GM21529 (cell line): ENCODE results near the gene BAD.

Experiments used
- ATAC-seq: cut with Tn5 transposase; IDR thresholded peaks from one replicate; pipeline ENCODE4 v1.9.1; 2021; ENCODE audit not compliant: unreplicated experiment

Gene BAD

DNA sequence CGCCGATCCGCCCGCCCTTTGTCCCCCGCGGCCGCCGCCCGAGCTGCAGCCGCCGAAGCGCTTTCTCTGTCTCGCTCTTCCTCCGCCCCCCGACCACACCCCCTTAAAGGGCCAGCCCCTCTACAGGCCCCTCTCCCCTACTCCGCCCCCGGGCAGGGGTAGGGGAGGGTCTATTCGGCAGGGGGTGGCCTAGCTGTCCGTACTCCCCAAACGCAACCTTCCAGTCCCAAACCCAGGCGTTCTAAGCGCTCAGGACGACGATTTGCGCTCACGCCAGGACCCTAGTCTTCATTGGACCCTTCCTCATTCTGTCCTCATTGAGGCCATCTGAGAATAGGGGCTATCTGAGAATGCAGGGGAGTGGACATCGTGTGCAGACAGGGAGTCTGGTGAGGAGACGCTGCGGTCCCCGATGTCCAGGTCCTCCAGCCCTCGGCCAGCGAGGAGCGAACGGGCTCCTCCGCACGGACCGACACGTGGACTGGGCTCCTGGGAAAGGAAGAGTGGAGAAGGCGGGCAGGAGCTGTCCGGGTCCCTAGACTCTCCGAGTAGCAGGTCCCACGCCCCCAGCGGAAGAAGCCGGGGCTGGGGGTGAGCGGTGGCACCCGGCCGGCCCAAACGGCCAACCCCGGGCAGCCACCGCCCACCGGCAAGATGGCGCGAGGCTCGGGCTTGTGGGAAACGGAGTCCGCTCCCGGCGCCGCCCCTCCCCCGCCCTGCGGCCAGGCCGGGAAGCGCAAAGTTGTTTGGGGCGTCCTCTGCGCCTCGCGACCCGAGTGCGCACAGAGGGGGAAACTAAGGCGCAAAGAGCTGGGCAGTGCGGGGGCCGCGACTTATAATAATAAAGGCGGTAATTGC, 37.4 kb downstream of the BAD start, which contains the start of gene PPP1R14B:
Gene PPP1R14B (minus strand): TSS at position 73 of the 858 bp plus-strand sequence. CDS start 270 bp downstream, outside the sequence.
- ATAC-seq: peak; percentile 34

DNA sequence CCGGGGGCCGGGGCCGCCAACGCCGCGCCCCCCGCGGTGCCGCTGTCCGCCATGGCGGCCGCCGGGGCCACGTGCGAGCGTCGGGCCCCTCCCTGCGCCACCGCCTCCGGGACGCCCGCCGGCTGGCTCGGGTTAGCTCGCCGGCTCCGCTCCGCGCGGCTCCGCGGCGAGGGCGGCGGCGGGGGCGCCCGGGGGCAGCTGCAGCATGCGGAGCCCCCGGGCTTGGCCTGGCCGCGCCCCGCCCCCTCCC, 37.9 kb downstream of the BAD start:
- ATAC-seq: peak; percentile 3

DNA sequence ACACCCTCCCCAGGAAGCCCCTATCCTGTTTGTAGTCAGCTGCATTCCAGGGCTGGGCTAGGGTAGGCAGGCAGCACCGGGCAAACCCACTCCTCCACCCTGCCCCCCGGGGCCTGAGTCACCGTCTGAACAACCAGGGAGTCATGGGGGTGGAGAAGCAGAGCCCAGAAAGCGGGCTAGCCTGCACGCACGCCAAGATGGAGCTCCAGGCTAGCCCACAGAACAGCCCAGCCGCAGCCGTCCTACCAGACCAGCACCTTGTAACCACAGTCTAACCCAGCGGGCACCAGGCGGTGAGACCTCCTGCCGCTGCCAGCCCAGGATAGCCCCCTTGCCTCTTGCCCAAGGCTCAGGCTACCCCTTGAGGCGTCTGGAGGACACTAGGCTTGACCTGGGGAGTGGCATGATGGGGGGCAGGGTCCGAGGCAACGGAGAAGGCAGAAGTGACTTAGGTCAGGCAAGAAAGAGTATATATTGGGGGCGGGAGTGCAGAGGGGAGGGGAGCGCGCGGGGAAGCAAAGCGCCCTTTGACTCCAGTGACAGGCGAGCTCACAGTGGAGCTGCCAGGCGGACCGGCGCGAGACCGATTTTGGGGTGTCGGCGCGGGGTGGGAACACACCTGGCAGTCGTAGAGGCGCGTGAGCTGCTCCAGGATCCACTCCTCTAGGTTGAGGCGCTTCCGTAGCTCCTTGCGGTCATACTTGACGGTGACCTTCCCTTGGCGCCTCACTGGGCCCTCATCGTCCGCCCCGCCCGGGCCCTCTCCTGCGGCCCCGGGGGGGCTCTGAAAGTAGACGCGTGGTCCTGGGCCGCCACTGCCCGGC, 38.5 kb downstream of the BAD start:
- ATAC-seq: no peak

DNA sequence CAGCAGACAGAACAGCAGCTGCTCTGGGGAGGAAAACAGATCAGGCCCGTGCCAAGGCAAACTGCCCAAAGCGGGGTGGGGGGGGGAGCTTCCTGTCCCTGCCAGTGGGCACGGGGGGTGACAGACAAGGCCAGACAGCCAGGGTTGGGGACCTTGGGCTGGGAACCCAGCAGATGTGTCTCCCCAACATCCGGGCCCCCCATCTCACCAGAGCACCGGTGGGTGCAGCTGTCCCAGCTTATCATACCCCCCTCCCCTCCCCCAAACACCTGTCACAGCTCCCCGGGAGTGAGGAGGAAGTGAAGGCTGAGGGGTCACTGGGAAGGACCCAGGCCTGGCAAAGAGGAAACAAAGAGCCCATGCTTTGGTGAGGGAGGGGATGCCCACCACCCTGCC, 39.1 kb downstream of the BAD start:
- no peak for ATAC-seq

DNA sequence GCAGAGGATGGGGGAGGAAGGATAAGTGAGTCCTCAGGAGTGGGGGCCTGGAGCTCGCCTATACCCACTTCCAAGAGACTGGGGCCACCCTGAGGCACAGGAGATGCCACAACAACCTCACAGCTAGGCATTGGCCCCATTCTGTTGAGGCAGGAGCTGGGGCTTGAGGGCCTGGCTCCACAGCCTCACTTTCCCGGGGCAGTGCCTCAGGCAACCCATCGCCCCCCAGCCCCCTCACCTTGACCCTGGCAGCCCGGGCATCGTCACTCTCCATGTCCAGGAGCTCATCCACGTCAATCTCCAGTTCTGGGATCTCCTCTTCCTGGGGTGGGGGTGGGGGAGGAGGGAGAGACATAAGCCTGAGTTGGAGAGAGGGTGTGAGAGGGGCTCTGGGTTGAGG, 39.5 kb downstream of the BAD start:
- no peak for ATAC-seq

DNA sequence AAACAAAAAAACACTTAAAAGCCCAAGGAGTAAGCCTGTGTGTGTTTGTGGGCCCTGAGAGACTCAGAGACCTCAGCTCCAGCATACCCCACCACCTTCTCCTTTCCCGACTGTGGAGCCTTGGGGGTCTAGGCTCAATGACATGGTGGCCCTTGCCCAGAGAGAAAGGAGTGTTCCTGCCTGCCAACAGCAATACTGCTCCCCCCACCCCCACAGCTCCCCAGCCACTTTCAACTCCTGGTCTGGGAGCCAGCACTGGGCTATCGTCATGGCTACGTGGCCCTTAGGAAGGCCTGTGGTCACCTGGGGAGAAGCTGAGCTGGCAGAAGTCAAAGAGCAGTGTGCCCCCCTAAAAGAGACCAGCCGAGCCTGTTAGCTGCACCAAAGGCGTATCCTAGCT, 40.4 kb downstream of the BAD start:
- no peak for ATAC-seq

DNA sequence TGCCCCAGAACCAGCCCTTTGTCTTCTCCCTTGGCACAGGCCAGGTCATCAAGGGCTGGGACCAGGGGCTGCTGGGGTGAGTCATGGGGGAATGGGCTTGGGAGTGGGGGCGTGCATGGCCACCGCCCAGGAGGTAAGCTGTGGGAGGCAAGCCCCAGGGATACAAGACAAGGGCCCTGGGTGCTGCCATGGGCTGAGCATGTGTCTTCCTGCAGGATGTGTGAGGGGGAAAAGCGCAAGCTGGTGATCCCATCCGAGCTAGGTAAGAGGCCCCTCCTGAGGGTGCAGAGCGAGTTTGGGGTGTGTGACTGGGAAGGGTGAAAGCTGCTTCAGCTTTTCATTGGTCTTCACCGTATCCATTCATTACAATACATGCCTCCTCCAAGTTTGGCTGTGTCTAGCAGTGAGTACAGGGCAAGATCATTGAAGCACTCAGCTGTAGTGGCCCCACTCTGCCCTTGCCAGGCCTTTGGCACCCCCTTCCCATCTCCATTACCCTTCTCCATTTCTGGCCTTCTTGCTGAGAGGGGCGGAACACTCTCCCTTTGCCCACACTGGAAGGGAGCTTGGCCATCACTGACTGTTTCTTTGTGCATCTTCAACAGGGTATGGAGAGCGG, 41.1 kb downstream of the BAD start:
- ATAC-seq: no peak

DNA sequence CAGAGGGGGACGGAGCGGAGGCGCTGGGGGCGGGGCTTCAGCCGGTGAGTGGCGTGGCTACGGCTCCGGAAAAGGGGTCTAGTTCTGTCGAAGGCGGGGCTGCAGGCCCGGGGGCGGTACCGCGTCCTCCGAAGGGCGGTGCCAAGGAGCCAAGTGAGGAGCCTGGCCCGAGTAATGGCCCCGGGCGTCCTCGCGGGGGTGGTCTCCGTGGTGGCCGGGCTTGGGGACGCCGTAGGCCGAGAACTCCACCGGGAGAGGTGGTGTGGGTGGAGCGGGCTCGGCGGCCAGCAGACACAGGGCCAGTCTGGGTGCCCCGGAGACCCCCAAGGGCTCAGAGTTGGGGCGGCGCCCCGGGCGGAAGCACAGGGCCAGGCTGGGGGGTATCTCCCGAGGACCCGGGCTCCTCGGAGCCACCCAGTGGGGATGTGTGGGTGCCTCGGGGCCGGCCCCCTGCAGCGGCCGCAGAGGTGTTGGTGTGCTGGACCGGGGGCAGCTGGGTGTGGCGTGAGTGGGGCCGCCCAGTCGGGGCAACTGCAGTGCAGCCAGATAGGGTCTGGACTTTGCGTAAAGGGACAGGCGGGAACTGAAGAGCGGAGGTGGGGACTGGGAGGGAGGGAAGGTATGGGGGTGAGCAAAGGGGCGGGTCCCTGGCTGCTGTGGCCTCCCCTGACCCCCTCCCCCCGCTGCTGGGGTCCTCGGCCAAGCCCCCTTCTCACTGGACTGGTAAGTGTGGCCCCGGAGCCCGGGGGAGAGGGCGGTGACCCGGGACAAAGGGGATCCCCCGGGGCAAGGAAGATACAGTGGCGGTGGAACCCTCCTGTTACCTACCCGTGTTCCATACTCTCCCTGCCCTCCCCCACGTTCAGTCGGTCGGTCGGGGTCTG, 42.7 kb downstream of the BAD start:
- ATAC-seq: peak; percentile 4

DNA sequence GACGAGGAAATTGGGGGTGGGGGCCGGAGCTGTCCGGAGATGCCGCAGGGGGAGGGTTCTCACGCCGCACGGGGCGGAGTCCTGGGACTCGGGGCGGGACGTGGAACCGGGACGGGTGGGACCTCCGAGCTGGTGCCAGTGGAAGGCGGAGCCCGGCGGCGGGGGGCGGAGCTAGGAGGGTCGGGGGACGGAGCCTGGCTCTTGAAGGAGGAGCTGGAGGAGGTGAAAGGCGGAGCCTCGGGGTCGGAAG, 43.3 kb downstream of the BAD start:
- ATAC-seq: peak; percentile 58

DNA sequence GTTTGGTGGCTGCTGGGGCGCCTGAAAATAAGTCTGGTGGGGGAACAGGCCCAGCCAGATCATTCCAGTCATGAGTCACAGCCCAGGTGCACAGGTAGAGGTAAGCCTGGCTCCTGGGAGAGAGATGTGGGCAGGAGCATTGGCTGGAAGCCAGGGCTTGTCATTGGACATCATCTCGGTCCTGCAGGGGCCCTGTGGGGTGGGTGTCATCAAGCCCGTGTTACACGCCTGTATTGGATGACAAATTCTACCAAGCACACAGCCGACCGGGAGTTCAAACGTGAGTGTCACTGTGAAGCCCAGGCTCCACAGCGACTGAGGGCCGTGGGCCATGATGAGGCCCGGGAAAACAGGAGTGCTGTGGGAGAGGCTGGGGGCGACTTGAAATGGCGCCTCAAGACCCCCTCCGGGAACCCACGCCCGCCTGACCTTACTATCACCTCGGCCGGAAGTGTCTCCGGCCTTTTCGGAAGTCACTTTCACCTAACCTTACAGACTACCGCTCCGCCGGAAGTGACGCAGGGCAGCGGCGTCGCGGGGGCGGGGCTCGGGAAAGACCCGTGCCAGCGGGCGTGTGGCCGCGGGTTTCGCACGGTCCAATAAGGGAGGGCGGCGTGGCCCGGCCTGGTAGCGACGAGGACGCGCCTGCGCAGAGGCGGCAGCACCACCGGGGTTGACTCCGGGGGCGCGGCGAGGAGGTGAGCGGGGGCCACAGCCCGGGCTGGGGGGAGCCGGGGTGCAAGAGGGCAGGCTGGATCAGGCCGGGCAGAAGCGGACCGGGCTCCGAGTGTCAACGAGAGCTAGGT, 43.8 kb downstream of the BAD start, which contains the start of gene FKBP2:
Gene FKBP2 (plus strand): TSS at position 661 of the 806 bp plus-strand sequence. CDS start 1,293 bp downstream, outside the sequence.
- ATAC-seq: peak; percentile 37

DNA sequence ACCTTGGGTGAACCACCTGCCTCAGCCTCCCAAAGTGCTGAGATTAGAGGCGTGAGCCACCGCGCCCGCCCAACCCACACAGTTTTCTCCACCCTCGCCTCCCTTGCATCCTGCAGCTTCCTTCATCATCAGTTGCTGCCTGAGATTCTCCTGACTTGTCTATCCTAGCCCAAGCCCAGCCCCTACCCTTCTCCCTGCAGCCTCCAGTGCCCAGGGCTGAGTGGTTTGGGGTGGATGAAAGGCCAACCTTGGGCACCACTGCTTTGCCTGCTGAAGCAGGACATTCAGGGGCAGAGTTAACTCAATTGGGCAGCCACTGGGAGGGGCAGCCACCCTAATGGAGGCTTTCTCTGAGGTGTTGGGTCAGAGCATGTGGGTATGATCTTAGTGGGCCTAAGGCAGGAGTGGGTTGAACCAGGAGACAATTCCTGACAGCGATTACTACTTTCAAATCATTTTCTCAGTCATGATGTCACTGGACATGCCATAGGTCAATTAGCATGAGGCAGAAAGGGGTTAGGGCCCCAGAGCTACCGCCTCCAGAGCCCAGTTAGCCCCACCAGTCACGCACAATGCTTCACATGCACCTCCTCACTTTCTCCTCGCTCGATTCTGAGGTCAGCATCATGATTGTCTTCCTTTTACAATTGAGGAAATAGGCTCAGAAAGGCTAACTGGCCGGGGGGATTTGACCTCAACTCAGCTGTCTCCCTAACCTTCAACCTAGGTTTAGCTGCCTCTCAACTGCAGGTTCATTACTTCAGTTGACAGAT, 44.6 kb downstream of the BAD start:
- peak; percentile 14 for ATAC-seq

DNA sequence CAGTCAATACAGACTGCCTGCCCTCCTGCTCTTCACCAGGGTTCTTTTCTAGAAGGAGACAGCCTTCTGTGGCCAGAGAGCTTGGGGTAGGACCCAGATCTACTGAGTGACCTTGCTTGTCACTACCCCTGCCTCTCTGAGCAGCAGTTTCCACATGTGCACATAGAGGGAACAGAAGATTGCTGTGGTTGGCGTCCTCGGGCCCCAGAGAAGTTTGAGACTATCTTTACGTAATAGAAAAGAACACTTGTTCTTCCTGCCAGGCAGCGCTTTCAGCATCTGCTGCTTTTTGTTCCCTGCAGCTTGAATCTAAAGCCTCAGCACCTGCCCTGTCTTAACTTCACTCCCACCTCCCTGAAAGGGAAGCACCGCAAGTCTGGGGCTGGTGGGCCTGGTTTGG, 45.5 kb downstream of the BAD start:
- no peak for ATAC-seq

DNA sequence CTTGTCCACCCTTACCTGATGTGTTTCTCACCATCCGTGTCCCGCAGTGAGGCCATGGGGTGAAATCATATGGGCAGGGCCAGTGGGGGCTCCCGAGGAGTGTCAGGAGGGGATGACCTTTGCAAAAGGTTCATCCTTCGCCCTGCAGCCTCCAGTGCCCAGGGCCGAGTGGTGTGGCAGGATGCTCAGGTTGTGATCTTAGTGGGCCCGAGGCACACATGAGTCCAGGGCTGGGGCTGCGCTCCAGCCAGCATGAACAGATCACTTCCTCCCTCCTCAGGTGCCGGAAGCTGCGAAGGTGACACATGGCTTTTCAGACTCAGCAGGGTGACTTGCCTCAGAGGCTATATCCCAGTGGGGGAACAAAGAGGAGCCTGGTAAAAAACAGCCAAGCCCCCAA, 46.4 kb downstream of the BAD start:
- ATAC-seq: no peak

DNA sequence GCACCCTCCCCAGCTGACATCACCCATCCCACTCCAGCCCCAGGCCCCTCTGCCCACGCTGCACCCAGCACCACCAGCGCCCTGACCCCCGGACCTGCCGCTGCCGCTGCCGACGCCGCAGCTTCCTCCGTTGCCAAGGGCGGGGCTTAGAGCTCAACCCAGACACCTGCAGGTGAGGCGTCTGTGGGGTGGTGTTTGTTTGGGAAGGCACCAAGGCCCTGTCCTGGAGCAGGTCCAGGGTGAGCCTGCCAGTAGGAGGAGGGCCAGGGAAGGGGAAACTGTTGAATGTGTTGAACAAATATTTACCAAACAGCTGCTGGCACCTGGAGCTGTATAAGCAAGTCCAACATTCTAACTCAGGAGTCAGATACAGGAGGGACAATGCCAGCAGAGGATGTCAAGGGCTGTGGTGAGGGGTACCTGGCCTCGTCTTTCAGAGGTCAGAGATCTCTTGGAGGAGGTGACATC, 46.9 kb downstream of the BAD start:
- no peak for ATAC-seq

DNA sequence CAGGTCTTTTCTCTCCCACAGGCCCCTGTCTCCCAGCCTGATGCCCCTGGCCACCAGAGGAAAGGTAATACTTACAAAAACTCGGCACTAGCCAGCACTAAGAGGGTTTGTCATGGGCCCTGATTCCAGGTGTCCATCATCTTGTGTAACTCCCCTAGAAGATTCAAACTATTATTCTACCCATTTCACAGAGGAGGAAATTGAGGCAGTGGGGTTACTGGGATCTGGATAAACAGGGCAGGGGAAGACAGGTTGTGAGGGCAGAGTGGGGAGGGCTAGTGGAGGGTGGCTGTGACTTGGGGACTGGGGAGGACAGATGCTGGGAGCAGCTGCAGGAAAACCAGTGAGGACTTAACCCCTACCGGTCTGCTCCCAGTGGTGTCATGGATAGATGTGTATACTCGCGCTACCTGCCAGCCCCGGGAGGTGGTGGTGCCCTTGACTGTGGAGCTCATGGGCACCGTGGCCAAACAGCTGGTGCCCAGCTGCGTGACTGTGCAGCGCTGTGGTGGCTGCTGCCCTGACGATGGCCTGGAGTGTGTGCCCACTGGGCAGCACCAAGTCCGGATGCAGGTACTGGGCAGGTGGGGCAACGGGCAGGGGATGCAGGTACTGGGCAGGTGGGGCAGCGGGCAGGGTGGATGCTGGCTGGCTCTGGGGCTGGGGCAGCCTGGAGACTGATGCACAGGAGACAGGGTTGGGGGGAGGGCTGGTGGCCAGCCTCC, 48.9 kb downstream of the BAD start:
- no peak for ATAC-seq

DNA sequence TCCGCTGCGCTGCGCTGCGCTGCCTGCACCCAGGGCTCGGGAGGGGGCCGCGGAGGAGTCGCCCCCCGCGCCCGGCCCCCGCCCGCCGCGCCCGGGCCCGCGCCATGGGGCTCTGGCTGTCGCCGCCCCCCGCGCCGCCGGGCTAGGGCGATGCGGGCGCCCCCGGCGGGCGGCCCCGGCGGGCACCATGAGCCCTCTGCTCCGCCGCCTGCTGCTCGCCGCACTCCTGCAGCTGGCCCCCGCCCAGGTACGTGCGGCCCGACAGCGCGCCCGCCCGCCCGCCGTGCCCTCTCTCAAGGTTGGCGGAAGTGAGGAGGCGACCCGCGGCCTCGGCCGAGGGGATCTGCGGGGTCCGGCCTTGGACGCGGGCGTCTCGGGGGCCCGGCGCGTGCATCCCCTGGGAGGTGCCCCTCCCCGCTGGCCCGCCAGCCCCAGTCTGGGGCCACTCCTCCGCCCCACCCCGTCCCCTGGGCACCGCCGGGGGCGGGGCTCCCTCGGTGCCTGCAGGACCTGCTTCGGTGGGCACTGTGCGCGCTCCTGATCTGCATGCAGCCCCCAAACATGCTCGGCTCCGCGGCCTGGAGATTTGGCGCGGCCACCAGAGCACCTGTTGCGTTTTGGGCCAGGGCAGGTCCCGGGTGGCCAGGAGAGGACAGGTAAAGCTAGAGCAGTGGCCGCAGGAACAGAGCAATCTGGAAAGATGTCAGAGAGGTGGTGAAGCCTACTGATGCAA, 49.7 kb downstream of the BAD start:
- no peak for ATAC-seq

DNA sequence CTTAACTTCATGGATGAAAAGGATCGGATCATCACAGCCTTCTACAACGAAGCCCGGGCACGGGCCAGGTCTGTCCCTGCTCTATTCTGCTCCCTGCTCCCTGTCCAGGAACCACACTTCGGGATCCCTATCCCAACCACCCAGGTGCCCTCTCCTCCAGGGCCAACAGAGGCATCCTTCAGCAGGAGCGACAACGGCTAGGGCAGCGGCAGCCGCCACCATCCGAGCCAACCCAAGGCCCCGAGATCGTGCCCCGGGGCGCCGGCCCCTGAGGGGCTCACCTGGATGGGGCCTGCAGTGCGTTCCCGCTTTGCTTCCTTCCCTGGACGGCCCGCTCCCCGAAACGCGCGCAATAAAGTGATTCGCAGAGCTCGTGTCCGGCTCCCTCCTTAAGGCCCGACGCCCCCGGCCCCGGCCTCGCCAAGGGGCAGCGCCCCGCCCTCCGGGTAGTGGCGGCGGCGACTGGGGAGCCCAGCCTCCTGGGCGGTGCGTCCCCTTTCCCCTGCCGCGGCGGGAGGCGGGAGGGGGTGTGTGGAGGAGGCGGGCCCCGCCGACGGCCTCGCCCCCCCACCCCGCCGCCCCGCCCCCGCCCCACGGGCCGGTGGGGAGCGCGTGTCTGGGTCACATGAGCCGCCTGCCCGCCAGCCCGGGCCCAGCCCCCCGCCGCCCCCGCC, 50.4 kb downstream of the BAD start, which contains the start of gene VEGFB:
Gene VEGFB (plus strand): TSS at position 672 of the 674 bp plus-strand sequence. CDS start 250 bp downstream, outside the sequence.
- no peak for ATAC-seq
